Stimulated activated CD8-positive, alpha-beta memory T cell treated with anti-CD3 and anti-CD28 coated beads, Interleukin-15, amount 100 ng/mL, for 24 hours (primary cell): ENCODE data around the gene FCER2.

Source experiments
- DNase-seq: peaks from one replicate; pipeline ENCODE4 v3.0.0-alpha.2; 2020; ENCODE audit warnings: low read depth

FCER2 gene

DNA sequence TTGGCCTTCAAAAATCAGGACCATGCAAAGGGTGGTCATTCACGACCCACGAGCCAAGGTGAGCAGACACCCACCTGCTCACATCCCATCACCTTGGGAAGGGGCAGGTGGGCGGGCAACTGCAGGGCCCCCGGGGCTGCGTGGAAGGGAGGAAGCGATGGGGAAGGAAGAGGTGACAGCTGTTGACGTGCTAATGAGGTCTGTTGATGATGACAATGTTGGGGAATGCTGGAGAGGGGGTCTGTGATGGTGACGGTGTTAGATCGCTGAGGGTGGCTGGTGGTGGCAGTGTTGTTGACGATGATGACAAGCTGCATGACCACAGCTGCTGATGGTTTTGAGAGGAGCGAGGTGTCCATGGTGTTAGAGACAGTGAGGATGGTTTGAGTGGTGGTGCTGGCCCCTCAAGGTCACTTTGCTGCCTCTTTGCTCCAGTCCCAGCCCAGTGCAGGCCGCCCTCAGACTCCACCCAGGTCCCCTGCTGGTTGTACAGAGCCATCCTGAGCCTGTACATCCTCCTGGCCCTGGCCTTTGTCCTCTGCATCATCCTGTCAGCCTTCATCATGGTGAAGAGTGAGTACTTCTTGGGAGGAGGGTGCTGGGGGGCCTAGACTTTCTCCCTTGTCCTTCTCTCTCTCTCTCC is 24.1 kb downstream of the FCER2 start:
- no peak for DNase-seq

DNA sequence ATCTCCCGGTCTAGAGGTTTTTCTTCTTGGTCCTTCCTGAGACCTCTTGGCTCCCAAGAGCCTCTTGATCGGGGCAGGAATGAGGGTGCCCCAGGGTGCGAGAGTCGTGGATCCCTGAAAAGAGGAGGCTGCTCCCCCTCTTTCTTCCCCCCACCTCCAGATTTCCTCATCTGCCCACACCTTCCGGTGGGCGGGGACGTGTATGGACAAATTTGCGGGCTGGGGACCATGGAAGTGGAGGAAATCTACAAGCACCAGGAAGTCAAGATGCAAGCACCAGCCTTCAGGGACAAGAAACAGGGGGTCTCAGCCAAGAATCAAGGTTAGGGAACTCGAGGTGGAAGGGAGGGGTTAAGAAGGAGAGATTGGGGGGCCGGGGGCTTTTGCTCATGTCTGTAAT is 25.1 kb downstream of the FCER2 start, which contains the start of gene MCEMP1:
TSS of gene MCEMP1 (plus strand) at position 237 of the 400 bp plus-strand sequence. CDS start at position 268, 31 bp downstream.
- DNase-seq: no peak

DNA sequence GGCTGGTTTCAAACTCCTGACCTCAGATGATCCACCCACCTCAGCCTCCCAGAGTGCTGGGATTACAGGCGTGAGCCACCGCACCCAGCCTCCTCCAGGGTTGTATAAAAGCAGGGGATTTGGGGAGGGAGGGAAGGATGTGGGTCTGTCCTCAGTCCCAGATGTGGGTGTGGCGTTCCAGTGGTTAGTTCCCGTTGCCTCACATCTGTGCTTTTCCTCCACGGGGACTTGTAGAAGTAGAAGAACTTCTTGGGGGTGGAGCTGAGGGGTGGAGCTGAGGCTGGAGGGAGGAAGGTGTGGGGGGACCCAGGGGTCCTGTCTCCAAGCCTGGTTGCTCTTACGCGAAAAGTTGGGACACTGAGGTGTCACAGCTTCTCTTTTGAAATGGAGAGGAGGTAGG is 25.6 kb downstream of the FCER2 start:
- DNase-seq: no peak

DNA sequence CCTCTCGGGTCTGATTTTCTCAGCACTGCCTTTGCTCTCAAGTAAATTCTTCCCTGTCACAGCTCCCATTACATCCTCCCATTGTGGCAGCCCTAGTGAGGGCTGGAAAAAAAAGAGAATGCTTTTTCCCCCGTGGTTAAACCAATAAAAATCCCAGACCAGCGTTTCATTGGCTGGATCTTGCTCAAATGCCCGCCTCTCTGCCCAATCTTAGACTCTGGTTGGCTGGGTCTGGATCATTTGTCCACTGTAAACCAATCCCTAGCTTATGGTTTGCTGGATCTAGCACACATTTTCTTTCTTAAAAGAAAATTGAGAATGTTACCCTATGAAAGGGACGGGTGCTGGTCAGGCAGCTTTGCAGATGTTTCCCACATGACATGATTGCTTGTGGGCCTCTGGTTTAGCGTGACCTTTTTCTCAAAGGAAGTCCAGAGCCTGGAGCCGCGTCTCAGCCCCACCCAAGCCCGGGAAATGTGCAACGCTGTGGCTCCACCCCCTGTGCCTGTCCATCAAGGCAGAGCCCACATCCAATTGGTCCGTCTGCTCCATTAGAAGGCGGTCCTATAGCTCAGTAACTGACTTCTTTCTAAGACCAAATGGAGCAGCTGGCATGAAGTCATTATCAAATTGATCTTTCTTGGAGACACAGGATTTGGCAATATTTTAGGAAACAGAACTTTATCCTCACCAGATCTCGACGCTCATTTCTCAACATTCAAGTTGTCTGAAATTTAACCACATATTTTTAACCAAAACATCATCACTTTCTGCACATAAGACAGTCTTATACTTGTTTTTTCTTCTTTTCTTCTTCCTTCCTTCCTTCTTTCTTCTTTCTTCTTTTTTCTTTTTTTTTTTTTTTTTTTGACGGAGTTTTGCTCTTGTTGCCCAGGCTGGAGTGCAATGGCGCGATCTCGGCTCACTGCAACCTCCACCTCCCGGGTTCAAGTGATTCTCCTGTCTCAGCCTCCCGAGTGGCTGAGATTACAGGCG is 27.6 kb downstream of the FCER2 start:
- no peak for DNase-seq

DNA sequence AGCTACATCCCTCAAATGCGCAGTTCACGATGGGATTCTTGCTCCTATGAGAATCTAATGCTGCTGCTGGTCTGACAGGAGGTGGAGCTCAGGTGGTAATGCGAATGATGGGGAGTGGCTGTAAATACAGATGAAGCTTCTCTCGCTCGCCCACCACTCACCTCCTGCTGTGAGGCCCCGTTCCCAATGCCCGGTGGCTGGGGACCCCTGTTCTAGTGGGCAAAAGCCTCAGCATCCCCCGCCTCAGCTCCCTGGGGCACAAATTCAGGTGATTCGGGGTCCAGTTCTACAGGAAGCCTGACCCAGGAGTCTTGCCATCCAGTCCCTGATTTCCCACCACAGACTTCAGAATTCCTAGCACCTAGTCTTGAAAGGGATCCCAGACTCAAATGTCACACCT is 29.4 kb downstream of the FCER2 start:
- DNase-seq: no peak

DNA sequence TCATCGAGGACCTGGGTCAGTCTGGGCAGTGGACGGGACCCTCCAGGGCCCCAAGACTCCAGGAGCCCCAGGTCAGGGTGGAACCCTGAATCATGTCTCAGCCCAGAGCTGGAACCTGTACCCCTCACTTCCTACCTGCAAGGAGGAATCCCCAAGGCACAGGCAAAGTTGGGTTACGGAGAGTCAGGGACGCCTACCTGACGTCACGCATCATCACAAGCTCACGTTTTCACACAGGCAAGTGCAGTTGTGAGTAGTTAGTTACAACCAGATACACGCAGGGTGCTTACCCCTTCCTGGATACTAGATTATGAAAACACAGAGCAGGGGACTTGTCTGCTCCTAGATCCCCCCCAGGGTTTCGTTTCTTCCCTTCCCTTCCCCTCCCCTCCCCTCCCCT is 31.1 kb downstream of the FCER2 start:
- DNase-seq: no peak

DNA sequence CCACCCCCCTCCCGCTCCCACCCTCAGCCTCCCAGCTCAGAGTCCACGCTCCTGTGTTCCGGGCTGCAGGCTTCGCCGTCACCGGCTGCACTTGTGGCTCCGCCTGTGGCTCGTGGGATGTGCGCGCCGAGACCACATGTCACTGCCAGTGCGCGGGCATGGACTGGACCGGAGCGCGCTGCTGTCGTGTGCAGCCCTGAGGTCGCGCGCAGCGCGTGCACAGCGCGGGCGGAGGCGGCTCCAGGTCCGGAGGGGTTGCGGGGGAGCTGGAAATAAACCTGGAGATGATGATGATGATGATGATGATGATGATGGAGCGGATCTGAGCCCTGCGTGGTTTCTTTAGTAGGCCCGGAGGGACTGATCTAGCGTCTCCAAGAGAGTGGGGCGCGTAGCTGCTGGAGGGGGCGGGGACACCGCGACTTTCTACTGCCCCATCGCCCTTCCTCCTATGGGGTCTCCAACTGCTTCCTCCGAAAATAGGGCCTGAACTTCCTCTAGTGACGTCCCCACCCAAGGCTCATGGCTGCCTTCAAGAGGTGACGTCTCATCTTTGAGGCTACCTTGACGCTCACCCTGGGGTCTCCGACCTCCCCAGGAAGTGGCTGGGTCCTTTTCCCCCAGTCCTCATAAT is 31.7 kb downstream of the FCER2 start:
- DNase-seq: no peak

DNA sequence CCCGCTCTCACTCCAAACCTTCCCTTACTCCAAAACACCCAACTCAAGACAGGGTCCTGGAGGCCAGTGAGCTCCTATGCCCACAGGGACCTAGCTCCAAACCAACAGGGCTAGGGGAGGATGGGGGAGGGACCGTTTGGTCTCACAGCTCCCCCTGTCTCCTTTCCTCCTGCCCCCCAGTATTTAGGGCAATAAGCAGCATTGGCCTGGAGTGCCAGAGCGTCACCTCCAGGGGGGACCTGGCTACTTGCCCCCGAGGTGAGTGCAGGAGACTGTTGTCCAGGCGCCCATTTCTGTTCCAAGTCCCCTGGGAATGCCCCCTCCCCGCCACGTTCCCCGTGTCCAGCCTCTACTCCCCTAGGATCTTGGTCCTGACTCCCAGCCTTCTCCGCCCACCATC is 32.3 kb downstream of the FCER2 start:
- DNase-seq: no peak

DNA sequence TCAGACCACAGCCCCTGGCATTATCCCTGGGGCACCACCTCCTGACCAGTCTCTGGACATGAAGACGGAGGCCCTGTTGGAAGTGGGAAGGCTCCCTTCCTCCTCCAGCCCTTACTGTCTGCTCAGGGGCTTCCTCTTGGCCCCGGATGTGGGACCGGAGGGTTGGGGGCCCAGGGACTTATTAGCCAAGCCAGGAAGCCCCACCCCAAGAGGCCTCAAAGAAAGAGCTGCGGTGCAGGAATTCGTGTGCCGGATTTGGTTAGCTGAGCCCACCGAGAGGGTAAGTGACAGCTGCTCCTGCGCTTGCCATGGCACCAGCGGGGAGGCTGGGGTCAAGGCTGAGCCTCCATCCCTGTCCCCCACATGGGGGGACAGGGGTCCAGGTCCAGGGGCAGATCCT is 33.1 kb downstream of the FCER2 start, which contains the start of gene RETN:
TSS of gene RETN (plus strand) at position 208 of the 400 bp plus-strand sequence. CDS start 278 bp downstream, outside the sequence.
- DNase-seq: no peak

DNA sequence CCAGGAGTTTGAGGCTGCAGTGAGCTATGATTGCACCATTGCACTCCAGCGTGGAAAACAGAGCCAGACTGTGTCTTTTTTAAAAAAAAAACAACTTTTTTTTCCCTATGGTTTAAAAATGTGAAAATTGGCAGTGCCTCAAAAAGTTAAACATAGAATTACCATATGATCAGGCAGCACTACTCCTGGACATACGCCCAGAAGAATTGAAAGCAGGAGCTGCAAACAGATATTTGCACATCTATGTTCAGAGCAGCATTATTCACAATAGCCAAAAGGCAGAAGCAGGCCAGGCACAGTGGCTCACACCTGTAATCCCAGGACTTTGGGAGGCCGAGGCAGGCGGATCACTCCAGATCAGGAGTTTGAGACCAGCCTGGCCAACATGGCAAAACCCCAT is 36.9 kb downstream of the FCER2 start:
- DNase-seq: no peak

DNA sequence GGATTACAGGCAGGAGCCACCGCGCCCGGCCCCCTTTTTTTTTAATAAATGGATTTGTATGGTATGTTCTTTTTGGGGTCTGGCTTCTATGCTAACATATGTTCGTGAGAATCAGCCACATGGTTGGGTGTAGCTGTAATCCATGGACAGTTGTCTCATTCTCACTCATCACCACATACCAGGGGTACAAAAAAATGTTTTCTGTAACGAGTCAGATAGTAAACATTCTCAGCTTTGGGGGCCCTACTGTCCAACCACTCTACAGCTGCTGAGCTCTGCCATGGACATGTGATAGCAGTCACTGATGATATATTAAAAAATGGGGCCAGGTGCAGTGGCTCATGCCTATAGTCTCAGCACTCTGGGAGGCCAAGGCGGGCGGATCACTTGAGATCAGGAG is 38.2 kb downstream of the FCER2 start:
- DNase-seq: no peak

DNA sequence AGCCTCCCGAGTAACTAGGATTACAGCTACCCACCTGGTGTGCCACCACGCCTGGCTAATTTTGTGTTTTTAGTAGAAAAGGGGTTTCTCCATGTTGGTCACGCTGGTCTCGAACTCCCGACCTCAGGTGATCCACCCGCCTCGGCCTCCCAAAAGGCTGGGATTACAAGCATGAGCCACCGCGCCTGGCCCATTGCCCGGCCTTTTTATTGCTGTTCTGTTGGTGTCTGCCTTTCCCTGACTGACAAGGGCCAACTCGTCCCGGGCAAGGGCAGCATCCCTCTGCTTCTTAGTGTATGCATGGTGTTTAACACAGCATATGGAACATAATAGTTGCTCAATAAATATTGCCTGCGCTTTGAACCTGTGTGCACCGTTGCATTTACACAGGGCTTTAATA is 39.3 kb downstream of the FCER2 start:
- no peak for DNase-seq

DNA sequence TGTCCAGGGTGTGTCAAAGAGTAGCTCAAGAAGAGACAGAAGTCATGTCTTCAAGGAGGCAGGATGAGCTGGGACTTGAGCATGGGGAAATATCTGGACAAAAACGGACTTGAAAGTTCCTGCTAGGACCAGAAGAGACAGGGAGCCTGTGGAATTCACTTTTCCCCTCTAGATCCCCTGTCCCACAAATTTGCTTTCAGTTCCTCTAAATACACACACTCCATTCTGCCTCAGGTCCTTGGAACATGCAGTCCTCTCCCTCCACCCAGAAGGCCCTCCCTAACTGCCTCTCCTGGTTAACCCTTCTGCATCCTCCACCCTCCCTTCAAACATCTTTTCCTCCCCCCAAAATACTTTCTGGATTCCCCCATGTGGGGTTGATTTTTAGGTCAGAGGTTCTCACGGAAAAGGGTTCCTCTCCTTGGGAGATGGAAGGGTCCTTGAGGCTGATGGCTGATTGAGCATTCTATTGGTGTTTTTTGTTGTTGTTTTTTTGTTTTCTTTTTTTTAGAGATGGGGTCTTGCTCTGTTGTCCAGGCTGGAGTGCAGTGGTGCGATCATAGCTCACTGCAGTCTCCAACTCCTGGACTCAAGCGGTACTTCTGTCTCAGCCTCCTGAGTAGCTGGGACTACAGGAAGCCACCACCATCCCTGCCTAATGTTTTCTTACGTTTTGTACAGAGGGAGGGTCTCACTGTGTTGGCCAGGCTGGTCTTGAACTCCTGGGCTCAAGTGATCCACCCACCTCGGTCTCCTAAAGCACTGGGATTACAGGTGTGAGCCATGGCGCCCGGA is 40.0 kb downstream of the FCER2 start:
- no peak for DNase-seq

DNA sequence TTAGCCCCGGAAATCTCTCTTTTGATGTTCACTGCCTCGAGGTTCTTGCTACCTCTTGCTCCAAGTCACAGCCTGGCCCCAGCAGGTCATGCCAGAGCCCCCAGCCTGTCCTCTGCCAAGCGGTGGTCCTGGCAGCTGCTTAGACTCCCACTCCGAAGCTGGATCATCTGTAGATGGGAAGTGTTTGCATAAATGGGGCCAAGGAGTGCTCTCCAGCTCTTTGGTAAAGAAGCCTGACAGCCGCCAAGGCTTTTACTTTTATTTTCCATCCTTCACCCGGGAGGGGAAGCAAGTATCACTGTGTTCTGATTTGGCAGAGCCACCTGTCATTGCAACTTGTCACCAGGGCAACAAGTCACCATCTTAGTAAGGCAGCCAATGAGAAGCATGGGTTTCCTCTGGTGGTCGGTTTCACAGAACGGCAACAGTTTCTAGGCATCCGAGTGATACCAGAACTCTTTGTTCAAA is 43.7 kb downstream of the FCER2 start:
- DNase-seq: no peak

DNA sequence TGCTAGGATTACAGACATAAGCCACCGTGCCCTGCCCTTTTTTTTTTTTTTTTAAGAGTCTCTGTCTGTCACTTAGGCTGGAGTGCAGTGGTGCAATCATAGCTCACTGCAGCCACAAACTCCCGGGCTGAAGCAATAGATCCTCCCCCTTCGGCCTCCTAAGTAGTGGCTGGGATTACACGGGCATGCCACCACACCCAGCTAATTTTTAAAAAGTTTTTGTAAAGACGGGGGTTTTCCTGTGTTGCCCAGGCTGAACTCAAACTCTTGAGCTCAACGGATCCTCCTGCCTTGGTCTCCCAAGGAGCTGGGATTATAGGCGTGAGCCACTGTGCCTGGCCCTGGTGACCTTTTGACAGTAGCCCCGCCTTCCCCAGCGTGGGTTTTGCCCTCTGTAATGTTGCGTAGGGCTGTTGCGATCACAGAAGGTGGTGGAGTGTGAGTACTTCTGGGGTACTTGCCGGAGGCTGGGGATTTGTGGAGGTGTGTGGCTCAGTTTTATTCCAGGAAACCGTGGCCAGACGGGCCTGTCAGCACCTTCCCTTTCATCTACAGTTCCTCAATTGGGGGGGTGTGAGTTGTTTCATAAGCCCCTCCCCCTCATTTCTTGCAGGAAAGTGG is 44.7 kb downstream of the FCER2 start:
- no peak for DNase-seq

DNA sequence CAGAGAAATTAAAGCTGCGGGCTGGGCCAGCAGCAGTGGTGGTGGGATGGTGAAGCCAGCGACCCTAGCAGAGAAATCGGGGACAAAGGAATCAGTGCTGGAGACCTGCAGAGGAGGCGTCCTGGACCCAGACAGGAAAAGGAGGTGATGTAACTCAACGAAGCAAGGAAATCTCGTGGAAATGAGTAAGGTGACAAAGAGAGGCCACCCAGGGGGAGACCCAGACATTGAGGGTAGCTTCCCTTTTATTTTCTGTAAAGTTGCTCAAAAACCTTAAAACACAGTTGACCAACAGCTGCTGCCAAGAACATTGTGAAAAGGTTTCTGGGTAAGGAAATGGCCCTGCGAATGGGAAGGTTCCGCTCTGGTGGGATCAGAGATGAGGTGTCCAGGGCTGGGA is 46.4 kb downstream of the FCER2 start:
- no peak for DNase-seq

DNA sequence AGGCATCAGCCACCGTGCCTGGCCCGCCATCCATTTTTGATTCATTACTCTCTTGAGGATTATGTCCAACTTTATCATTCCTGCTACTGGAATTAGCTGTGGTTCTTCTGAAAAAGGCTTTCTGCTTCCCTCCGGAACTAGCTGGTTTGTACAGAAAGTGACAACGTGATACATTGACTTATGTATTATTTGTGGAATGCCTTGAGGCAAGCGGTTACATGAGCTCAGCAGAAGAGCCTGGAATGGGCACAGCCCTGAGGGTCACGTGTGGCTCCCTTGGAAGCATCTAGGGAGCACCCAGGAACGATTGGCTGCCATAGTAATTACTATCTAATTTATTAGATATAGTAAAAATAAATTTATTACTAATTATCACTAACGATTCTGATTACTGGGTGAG is 47.5 kb downstream of the FCER2 start:
- no peak for DNase-seq

DNA sequence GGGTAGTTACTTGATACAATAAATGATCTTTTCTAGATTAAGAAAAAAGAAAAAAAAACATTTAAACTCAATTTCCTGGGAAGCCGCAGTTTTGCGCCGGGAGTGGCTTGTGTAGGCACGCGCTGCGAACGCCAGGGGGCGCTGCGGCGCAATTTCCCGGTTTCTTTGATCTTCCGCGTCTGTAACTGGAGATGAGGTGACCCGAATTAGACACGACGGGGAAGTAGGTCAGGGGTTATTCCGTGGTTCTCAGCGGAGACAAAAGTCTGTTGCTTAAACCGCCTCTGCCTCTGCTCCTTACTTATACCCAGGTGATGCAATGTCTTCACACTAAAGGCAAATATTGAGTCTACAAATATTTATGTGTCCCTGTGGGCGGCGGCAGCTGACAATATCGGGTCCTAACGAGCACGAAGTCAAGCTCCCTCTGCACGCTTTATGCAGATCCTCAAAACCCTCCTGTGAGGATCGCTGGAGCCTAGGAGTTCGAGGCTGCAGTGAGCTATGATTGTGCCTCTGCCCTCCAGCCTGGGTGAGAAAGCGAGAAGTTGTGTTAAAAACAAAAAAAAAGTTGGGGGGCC is 49.8 kb downstream of the FCER2 start:
- peak; percentile 88 for DNase-seq

DNA sequence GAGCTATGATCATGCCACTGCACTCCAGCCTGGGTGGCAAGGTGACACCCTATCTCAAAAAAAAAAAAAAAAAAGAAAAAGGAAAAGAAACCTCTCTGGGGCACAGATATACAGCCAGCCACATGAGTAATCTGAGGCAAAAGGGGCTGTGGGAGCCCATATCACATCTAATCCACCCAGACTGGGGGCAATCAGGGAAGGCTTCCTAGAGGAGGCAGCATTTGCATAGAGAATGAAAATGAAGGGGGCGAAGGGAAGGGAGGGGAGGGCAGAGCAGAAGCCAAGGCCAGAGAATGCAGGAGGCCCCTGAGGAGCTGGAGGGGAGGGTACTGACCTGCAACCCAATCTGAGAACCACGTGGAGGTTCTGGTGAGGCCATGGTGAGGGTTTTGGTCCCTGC is 51.8 kb downstream of the FCER2 start:
- DNase-seq: no peak

DNA sequence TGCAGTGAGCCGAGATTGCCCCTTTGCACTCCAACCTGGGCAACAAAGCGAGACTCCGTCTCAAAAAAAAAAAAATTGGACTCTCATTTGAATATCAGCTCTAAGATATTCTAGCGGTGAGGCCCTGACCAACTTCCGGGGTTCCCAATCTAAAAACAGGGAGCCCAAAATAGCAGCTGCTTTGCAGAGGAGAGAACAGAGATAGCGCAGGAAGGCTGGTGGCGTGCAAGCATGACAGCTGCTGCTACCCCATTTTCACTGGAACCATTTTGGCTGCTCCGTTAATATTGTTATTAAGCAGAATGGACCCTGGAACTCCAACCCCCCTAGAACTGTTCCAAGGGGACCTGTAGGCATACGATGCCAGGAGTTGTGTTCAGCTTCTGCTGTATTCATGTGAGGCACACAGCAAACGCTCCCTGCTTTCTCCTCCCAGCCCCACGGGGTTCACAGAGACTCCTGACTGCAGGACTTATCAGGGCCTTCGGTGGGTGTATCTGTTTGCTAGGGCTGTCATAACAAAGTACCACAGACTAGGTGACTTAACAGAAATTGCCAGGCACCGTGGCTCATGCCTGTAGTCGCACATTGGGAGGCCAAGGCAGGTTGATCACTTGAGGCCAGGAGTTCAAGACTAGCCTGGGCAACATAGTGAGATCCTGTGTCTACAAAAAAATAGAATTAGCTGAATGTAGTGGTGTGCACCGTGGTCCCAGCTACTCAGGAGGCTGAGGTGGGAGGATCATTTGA is 53.5 kb downstream of the FCER2 start:
- DNase-seq: no peak
